ENCODE measurements around the gene CALN1. TPM values are rescaled to one million over a fixed set of nuclear protein-coding genes. Genes with fewer than 3 reads are reported as not detected.
A peak's percentile ranks its signal among the peaks of the same experiment; 100 is the strongest.

Gene CALN1
- polyA plus RNA-seq, 4 donors = under 0.01 to 0.07 (median 0.06) TPM; not detected in 1

GRCh38 chr7:72286519-72286918, 125.6 kb downstream of the CALN1 start:
- 33 to 44% (median 34%) methylated on average over 1 of the region's 1 CpG for WGBS, 3 donors
- H3K9me3 ChIP-seq (ENCODE audit: control insufficient read depth in 2 of 2, insufficient read depth in 1 of 2, low read depth in 1 of 2, low read length in 1 of 2) = peaks cover 0 to 6% of the 10 kb centered on the region in 2 donors
- no peak for FAIRE-seq

DNA sequence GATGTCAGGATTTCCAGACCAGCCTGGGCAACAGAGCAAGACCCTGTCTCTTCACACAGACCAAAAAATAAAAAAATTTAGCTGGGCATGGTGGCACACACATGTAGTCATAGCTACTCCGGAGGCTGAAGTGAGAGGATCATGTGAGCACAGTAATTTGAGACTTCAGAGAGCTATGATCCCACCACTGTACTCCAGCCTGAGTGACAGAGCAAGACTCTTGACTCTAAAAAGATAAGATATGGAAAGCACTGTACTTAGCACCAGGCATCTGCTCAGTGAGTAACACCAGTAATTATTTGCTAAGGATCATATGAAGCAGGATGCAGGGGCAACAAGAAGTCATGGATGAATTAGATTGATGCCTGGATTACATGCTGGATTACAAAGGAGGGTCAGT, 128.8 kb downstream of the CALN1 start:
- peaks cover 0 to 2% of the 10 kb centered on the region in 2 donors for H3K9me3 ChIP-seq (ENCODE audit: control insufficient read depth in 2 of 2, insufficient read depth in 1 of 2, low read depth in 1 of 2, low read length in 1 of 2)

More at GRCh38 chr7:72286519-72286918, 125.6 kb downstream of the CALN1 start:
- Histone ChIP-seq H3K4me3 (ENCODE audit: low read depth in 1 of 3, low read length in 3 of 3) (no peak overlapping the region), H3K36me3 (ENCODE audit: control insufficient read depth in 3 of 3, insufficient read depth in 2 of 3, low read depth in 1 of 3, low read length in 3 of 3) (no peaks in the 10 kb centered on the region), H3K4me1 (ENCODE audit: control insufficient read depth in 3 of 3, insufficient read depth in 2 of 3, low read depth in 1 of 3, low read length in 2 of 3) (no peaks in the 10 kb centered on the region), H3K27ac (ENCODE audit: low read depth in 1 of 3, low read length in 2 of 3) (no peak overlapping the region), H3K27me3 (ENCODE audit: control insufficient read depth in 3 of 3, insufficient read depth in 3 of 3, low read length in 3 of 3) (no peaks in the 10 kb centered on the region)
- no peak for DNase-seq

GRCh38 chr7:72281308-72281707, 130.8 kb downstream of the CALN1 start:
- 32 to 46% (median 44%) methylated on average over 2 of the region's 2 CpGs for WGBS, 3 donors
- Histone ChIP-seq H3K4me1 (ENCODE audit: control insufficient read depth in 3 of 3, insufficient read depth in 2 of 3, low read depth in 1 of 3, low read length in 2 of 3) (no peaks in the 10 kb centered on the region), H3K9me3 (ENCODE audit: control insufficient read depth in 2 of 2, insufficient read depth in 1 of 2, low read depth in 1 of 2, low read length in 1 of 2) (peaks cover 0 to 2% of the 10 kb centered on the region in 2 donors), H3K27me3 (ENCODE audit: control insufficient read depth in 3 of 3, insufficient read depth in 3 of 3, low read length in 3 of 3) (no peaks in the 10 kb centered on the region), H3K27ac (ENCODE audit: low read depth in 1 of 3, low read length in 2 of 3) (no peak overlapping the region), H3K4me3 (ENCODE audit: low read depth in 1 of 3, low read length in 3 of 3) (no peak overlapping the region), H3K36me3 (ENCODE audit: control insufficient read depth in 3 of 3, insufficient read depth in 2 of 3, low read depth in 1 of 3, low read length in 3 of 3) (no peaks in the 10 kb centered on the region)
- FAIRE-seq = no peak
- DNase-seq = no peak

More for the DNA sequence above, 128.8 kb downstream of the CALN1 start:
- H3K27me3 ChIP-seq (ENCODE audit: control insufficient read depth in 3 of 3, insufficient read depth in 3 of 3, low read length in 3 of 3) = no peaks in the 10 kb centered on the region
- no peak overlapping the region for H3K27ac ChIP-seq (ENCODE audit: low read depth in 1 of 3, low read length in 2 of 3)
- 78 to 88% (median 84%) methylated on average over 1 of the region's 1 CpG for WGBS, 3 donors
- no peaks in the 10 kb centered on the region for H3K4me1 ChIP-seq (ENCODE audit: control insufficient read depth in 3 of 3, insufficient read depth in 2 of 3, low read depth in 1 of 3, low read length in 2 of 3)
- FAIRE-seq = no peak
- no peak for DNase-seq
- no peaks in the 10 kb centered on the region for H3K36me3 ChIP-seq (ENCODE audit: control insufficient read depth in 3 of 3, insufficient read depth in 2 of 3, low read depth in 1 of 3, low read length in 3 of 3)
- H3K4me3 ChIP-seq (ENCODE audit: low read depth in 1 of 3, low read length in 3 of 3) = no peak overlapping the region

DNA sequence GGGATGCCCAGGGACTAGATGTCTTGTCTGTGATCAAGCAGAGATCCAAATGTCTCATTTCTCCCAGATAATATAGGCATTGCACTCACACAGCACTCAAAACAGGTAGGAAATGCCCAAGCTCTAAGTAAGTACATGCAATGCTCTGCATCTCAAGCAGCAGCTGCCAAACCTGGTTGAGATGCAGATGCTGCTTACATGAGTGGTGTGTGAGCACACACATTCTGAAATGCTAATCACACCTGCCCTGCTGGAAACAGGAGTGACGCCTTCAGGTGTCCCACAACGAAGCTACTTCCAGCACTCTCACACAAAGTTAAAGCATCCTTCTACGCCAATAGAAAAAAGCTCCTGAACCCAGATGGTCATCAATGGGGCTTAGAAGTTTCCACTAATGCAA, 132.9 kb downstream of the CALN1 start:
- Histone ChIP-seq H3K4me3 (ENCODE audit: low read depth in 1 of 3, low read length in 3 of 3) (no peak overlapping the region), H3K9me3 (ENCODE audit: control insufficient read depth in 2 of 2, insufficient read depth in 1 of 2, low read depth in 1 of 2, low read length in 1 of 2) (peaks cover 0 to 2% of the 10 kb centered on the region in 2 donors), H3K36me3 (ENCODE audit: control insufficient read depth in 3 of 3, insufficient read depth in 2 of 3, low read depth in 1 of 3, low read length in 3 of 3) (no peaks in the 10 kb centered on the region), H3K27me3 (ENCODE audit: control insufficient read depth in 3 of 3, insufficient read depth in 3 of 3, low read length in 3 of 3) (no peaks in the 10 kb centered on the region), H3K4me1 (ENCODE audit: control insufficient read depth in 3 of 3, insufficient read depth in 2 of 3, low read depth in 1 of 3, low read length in 2 of 3) (no peaks in the 10 kb centered on the region), H3K27ac (ENCODE audit: low read depth in 1 of 3, low read length in 2 of 3) (no peak overlapping the region)
- DNase-seq (no peak), FAIRE-seq (no peak)
- WGBS, 3 donors = 60 to 72% (median 67%) methylated on average over 3 of the region's 3 CpGs

DNA sequence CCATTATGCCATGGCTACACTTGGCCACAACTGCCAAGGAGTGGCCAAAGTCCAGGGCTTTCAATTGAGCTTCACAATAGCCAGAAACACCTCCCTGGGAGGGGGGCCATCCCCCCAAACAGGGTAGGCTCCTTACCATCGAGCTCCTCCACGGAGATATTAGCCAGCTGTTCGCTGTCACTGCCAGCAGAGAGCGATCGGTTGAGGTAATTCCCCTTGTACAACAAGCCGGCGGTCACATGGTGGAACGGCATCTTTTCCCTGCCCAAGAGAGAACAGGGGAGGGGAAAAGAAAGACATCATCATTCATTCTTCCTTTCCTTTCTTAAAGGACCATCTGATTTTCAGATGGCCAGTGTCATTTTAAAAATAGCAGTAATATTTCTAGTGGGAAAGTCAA, 133.6 kb downstream of the CALN1 start:
- DNase-seq (no peak), FAIRE-seq (no peak)
- no peaks in the 10 kb centered on the region for H3K36me3 ChIP-seq (ENCODE audit: control insufficient read depth in 3 of 3, insufficient read depth in 2 of 3, low read depth in 1 of 3, low read length in 3 of 3)
- H3K4me3 ChIP-seq (ENCODE audit: low read depth in 1 of 3, low read length in 3 of 3) = no peak overlapping the region
- peaks cover 0 to 2% of the 10 kb centered on the region in 2 donors for H3K9me3 ChIP-seq (ENCODE audit: control insufficient read depth in 2 of 2, insufficient read depth in 1 of 2, low read depth in 1 of 2, low read length in 1 of 2)
- H3K27me3 ChIP-seq (ENCODE audit: control insufficient read depth in 3 of 3, insufficient read depth in 3 of 3, low read length in 3 of 3) = no peaks in the 10 kb centered on the region
- H3K4me1 ChIP-seq (ENCODE audit: control insufficient read depth in 3 of 3, insufficient read depth in 2 of 3, low read depth in 1 of 3, low read length in 2 of 3) = no peaks in the 10 kb centered on the region
- H3K27ac ChIP-seq (ENCODE audit: low read depth in 1 of 3, low read length in 2 of 3) = no peak overlapping the region
- 68 to 81% (median 72%) methylated on average over 8 of the region's 8 CpGs for WGBS, 3 donors

DNA sequence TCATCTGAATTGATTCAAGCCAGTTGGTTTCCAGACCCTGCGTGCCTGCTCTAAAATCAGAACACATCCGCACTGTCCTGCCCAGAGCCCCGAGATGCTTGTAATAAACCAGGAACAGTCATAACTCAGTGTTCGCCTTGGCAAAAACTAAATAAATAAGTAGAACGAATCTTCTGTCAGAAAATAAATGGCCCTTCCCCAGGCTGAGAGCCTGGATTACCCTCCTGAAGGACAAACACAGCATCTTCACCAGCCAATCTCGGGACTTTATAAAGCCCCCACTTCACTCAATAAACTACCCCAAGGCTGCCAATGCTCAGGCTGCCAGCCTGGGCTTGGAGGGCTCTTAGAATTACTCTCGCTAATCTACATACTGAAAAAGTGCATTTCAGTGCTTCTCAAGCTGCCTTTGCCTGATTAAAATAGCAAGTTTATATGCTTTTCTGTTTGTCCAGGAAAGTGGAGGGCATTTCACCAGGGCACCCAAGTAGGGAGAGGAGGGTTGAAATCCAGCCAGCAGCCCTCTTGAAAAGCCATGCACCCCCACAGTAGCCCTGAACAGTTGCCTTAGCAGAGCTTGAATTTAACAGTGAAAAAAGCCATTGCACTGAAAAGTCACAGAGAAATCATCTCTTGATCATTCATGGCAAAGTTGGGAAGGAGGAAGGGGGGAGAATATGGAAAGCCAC, 136.6 kb downstream of the CALN1 start:
- Histone ChIP-seq H3K27me3 (ENCODE audit: control insufficient read depth in 3 of 3, insufficient read depth in 3 of 3, low read length in 3 of 3) (no peaks in the 10 kb centered on the region), H3K36me3 (ENCODE audit: control insufficient read depth in 3 of 3, insufficient read depth in 2 of 3, low read depth in 1 of 3, low read length in 3 of 3) (no peaks in the 10 kb centered on the region), H3K27ac (ENCODE audit: low read depth in 1 of 3, low read length in 2 of 3) (no peak overlapping the region), H3K4me3 (ENCODE audit: low read depth in 1 of 3, low read length in 3 of 3) (no peak overlapping the region), H3K9me3 (ENCODE audit: control insufficient read depth in 2 of 2, insufficient read depth in 1 of 2, low read depth in 1 of 2, low read length in 1 of 2) (peaks cover 0 to under 1% of the 10 kb centered on the region in 2 donors), H3K4me1 (ENCODE audit: control insufficient read depth in 3 of 3, insufficient read depth in 2 of 3, low read depth in 1 of 3, low read length in 2 of 3) (no peaks in the 10 kb centered on the region)
- DNase-seq = no peak
- no peak for FAIRE-seq
- 73 to 82% (median 80%) methylated on average over 7 of the region's 7 CpGs for WGBS, 3 donors

GRCh38 chr7:72272479-72272878, 139.7 kb downstream of the CALN1 start:
- no peak for FAIRE-seq
- no peak overlapping the region for H3K4me3 ChIP-seq (ENCODE audit: low read depth in 1 of 3, low read length in 3 of 3)
- 89 to 95% (median 90%) methylated on average over 6 of the region's 6 CpGs for WGBS, 3 donors

GRCh38 chr7:72268796-72269195, 143.3 kb downstream of the CALN1 start:
- WGBS, 3 donors = 52 to 74% (median 63%) methylated on average over 3 of the region's 3 CpGs
- no peak overlapping the region for H3K27ac ChIP-seq (ENCODE audit: low read depth in 1 of 3, low read length in 2 of 3)
- peaks cover 0 to 6% of the 10 kb centered on the region in 2 donors for H3K9me3 ChIP-seq (ENCODE audit: control insufficient read depth in 2 of 2, insufficient read depth in 1 of 2, low read depth in 1 of 2, low read length in 1 of 2)
- FAIRE-seq (no peak), DNase-seq (peak in 1 of 2 donors; percentile 22)
- H3K4me3 ChIP-seq (ENCODE audit: low read depth in 1 of 3, low read length in 3 of 3) = no peak overlapping the region
- no peaks in the 10 kb centered on the region for H3K27me3 ChIP-seq (ENCODE audit: control insufficient read depth in 3 of 3, insufficient read depth in 3 of 3, low read length in 3 of 3)
- H3K4me1 ChIP-seq (ENCODE audit: control insufficient read depth in 3 of 3, insufficient read depth in 2 of 3, low read depth in 1 of 3, low read length in 2 of 3) = no peaks in the 10 kb centered on the region
- H3K36me3 ChIP-seq (ENCODE audit: control insufficient read depth in 3 of 3, insufficient read depth in 2 of 3, low read depth in 1 of 3, low read length in 3 of 3) = no peaks in the 10 kb centered on the region

More at GRCh38 chr7:72272479-72272878, 139.7 kb downstream of the CALN1 start:
- Histone ChIP-seq H3K4me1 (ENCODE audit: control insufficient read depth in 3 of 3, insufficient read depth in 2 of 3, low read depth in 1 of 3, low read length in 2 of 3) (no peaks in the 10 kb centered on the region), H3K27ac (ENCODE audit: low read depth in 1 of 3, low read length in 2 of 3) (no peak overlapping the region), H3K9me3 (ENCODE audit: control insufficient read depth in 2 of 2, insufficient read depth in 1 of 2, low read depth in 1 of 2, low read length in 1 of 2) (peaks cover 0 to 6% of the 10 kb centered on the region in 2 donors), H3K36me3 (ENCODE audit: control insufficient read depth in 3 of 3, insufficient read depth in 2 of 3, low read depth in 1 of 3, low read length in 3 of 3) (no peaks in the 10 kb centered on the region), H3K27me3 (ENCODE audit: control insufficient read depth in 3 of 3, insufficient read depth in 3 of 3, low read length in 3 of 3) (no peaks in the 10 kb centered on the region)
- DNase-seq = no peak

DNA sequence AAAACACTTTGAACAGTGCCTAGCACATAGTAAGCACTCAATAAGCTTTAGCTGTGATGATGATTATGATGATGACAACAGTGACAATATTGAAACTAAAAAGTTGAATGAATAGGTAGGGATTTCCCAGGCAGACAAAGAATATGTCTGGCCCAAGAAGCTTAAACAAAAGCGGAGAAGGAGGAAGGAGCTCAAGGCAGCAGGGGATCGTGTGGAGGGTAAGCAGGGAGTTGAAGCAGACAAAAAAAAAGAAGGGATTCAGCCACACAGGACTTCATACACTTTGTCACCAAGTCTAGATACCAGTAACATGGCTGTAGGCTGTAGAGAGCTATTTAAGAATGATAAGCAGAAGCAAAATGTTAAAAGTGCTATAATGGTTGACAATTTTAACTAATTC, 144.0 kb downstream of the CALN1 start:
- H3K36me3 ChIP-seq (ENCODE audit: control insufficient read depth in 3 of 3, insufficient read depth in 2 of 3, low read depth in 1 of 3, low read length in 3 of 3) = no peaks in the 10 kb centered on the region
- no peak for DNase-seq
- H3K9me3 ChIP-seq (ENCODE audit: control insufficient read depth in 2 of 2, insufficient read depth in 1 of 2, low read depth in 1 of 2, low read length in 1 of 2) = peaks cover 0 to 6% of the 10 kb centered on the region in 2 donors
- no peaks in the 10 kb centered on the region for H3K4me1 ChIP-seq (ENCODE audit: control insufficient read depth in 3 of 3, insufficient read depth in 2 of 3, low read depth in 1 of 3, low read length in 2 of 3)
- H3K27me3 ChIP-seq (ENCODE audit: control insufficient read depth in 3 of 3, insufficient read depth in 3 of 3, low read length in 3 of 3) = no peaks in the 10 kb centered on the region
- WGBS, 3 donors = 73 to 76% (median 75%) methylated on average over 2 of the region's 2 CpGs
- no peak overlapping the region for H3K27ac ChIP-seq (ENCODE audit: low read depth in 1 of 3, low read length in 2 of 3)
- no peak overlapping the region for H3K4me3 ChIP-seq (ENCODE audit: low read depth in 1 of 3, low read length in 3 of 3)
- no peak for FAIRE-seq
